Astrocyte (in vitro differentiated cells and primary cell): Measurements from ENCODE around the gene PER2. TPM values are rescaled to one million over a fixed set of nuclear protein-coding genes. Genes with fewer than 3 reads are reported as not detected.

Experiments
- DNase-seq: peaks from one replicate; pipeline ENCODE4 v3.0.0-alpha.2; 2010; ENCODE audit warnings: low read depth
- FAIRE-seq: peaks from 2 replicates; lab custom pipeline; 2011; peaks lifted over from hg19 to GRCh38; lab: Jason Lieb, UNC
- H2AFZ ChIP-seq: 2 replicates; pipeline ENCODE4 v1.6.0; 2012; ENCODE audit warnings: low read depth, low read length, inconsistent platforms
- H3K27ac ChIP-seq: 2 replicates; pipeline ENCODE4 v1.5.1; 2011; ENCODE audit warnings: low read depth, low read length, inconsistent platforms
- H3K27me3 ChIP-seq: 2 replicates; pipeline ENCODE4 v1.6.0; 2011; ENCODE audit warnings: low read length, inconsistent platforms; ENCODE audit not compliant: insufficient read depth
- H3K36me3 ChIP-seq: 2 replicates; pipeline ENCODE4 v1.5.1; 2011; ENCODE audit warnings: low read length, inconsistent platforms; ENCODE audit not compliant: insufficient read depth
- H3K4me1 ChIP-seq: 2 replicates; pipeline ENCODE4 v1.5.1; 2011; ENCODE audit warnings: low read length, inconsistent platforms; ENCODE audit not compliant: insufficient read depth
- H3K4me2 ChIP-seq: 2 replicates; pipeline ENCODE4 v1.6.0; 2012; ENCODE audit warnings: low read length, inconsistent platforms
- H3K4me3 ChIP-seq: 2 replicates; pipeline ENCODE4 v1.5.1; 2011; ENCODE audit warnings: low read depth, mild to moderate bottlenecking, low read length, inconsistent platforms; ENCODE audit not compliant: insufficient read depth
- H3K79me2 ChIP-seq: 2 replicates; pipeline ENCODE4 v1.6.0; 2012; ENCODE audit warnings: mild to moderate bottlenecking, low read length, inconsistent platforms; ENCODE audit not compliant: insufficient read depth
- H3K9ac ChIP-seq: 2 replicates; pipeline ENCODE4 v1.6.0; 2012; ENCODE audit warnings: mild to moderate bottlenecking, low read length, inconsistent platforms
- H3K9me3 ChIP-seq: 2 replicates; pipeline ENCODE4 v1.5.1; 2012; ENCODE audit warnings: low read depth, mild to moderate bottlenecking, low read length, inconsistent platforms; ENCODE audit not compliant: insufficient read depth
- H4K20me1 ChIP-seq: 2 replicates; pipeline ENCODE4 v1.6.0; 2012; ENCODE audit warnings: low read length, inconsistent platforms; ENCODE audit not compliant: insufficient read depth
- H3K27ac Mint-ChIP-seq: one replicate; pipeline ENCODE4 v1.8.0; 2021; ENCODE audit warnings: mild to moderate bottlenecking, mixed read lengths; ENCODE audit not compliant: unreplicated experiment
- H3K27me3 Mint-ChIP-seq: one replicate; pipeline ENCODE4 v1.8.0; 2021; ENCODE audit warnings: low read depth, mixed read lengths; ENCODE audit not compliant: unreplicated experiment
- H3K36me3 Mint-ChIP-seq: one replicate; pipeline ENCODE4 v1.8.0; 2021; ENCODE audit warnings: low read depth, mixed read lengths; ENCODE audit not compliant: unreplicated experiment
- H3K4me1 Mint-ChIP-seq: one replicate; pipeline ENCODE4 v1.8.0; 2021; ENCODE audit warnings: low read depth, mixed read lengths; ENCODE audit not compliant: unreplicated experiment
- H3K4me3 Mint-ChIP-seq: one replicate; pipeline ENCODE4 v1.8.0; 2021; ENCODE audit warnings: mild to moderate bottlenecking, moderate library complexity, mixed read lengths; ENCODE audit not compliant: unreplicated experiment
- H3K9me3 Mint-ChIP-seq: one replicate; pipeline ENCODE4 v1.8.0; 2021; ENCODE audit warnings: mild to moderate bottlenecking, mixed read lengths; ENCODE audit not compliant: unreplicated experiment
- CTCF ChIP-seq: IDR thresholded peaks from 2 replicates; pipeline ENCODE4 v1.5.1; 2011; ENCODE audit warnings: low read depth, mild to moderate bottlenecking, inconsistent platforms, low read length, moderate library complexity; ENCODE audit not compliant: insufficient read depth
- EZH2 ChIP-seq: IDR thresholded peaks from 2 replicates; pipeline ENCODE4 v1.6.1; 2012; ENCODE audit warnings: mild to moderate bottlenecking, low read length, inconsistent platforms; ENCODE audit not compliant: insufficient read depth
- total RNA-seq: library from RNA; stranded (reverse); gene quantifications from 2 replicates; pipeline ENCODE4 v1.2.1, GENCODE V29; 2021

The PER2 gene
- total RNA-seq, 1 donor from 2014 or later, result 2.0 TPM

- Mint-ChIP-seq H3K36me3 (no peaks in the 10 kb centered on the region), H3K4me3 (no peak overlapping the region), H3K27me3 (peaks cover 3% of the 10 kb centered on the region), H3K9me3 (no peaks in the 10 kb centered on the region), H3K27ac (no peak overlapping the region), H3K4me1 (no peaks in the 10 kb centered on the region)
- TF ChIP-seq CTCF (no peak), EZH2 (no peak)
- no peak overlapping the region for H2AFZ ChIP-seq
- no peak overlapping the region for H3K4me2 ChIP-seq
- no peak overlapping the region for H3K27ac ChIP-seq
- H3K9me3 ChIP-seq, result no peaks in the 10 kb centered on the region
- DNase-seq (no peak), FAIRE-seq (no peak)
- H3K9ac ChIP-seq, result no peak overlapping the region
- H3K27me3 ChIP-seq, result no peaks in the 10 kb centered on the region
- H3K36me3 ChIP-seq, result peaks cover 2% of the 10 kb centered on the region
- no peak overlapping the region for H3K4me3 ChIP-seq
- no peaks in the 10 kb centered on the region for H3K79me2 ChIP-seq
- no peaks in the 10 kb centered on the region for H4K20me1 ChIP-seq
- no peaks in the 10 kb centered on the region for H3K4me1 ChIP-seq
These were observed 68.0 kb downstream of the PER2 start for GRCh38 chr2:238220274-238220891.

GRCh38 chr2:238216651-238217184 lies 71.7 kb downstream of the PER2 start:
- DNase-seq (no peak), FAIRE-seq (no peak)
- no peaks in the 10 kb centered on the region for H3K4me1 Mint-ChIP-seq
- Histone ChIP-seq H3K4me1 (no peaks in the 10 kb centered on the region), H4K20me1 (no peaks in the 10 kb centered on the region), H3K9me3 (no peaks in the 10 kb centered on the region), H2AFZ (no peak overlapping the region), H3K36me3 (no peaks in the 10 kb centered on the region), H3K79me2 (no peaks in the 10 kb centered on the region), H3K4me3 (no peak overlapping the region), H3K27ac (no peak overlapping the region), H3K9ac (no peak overlapping the region), H3K4me2 (no peak overlapping the region), H3K27me3 (peaks cover 3% of the 10 kb centered on the region)
- H3K9me3 Mint-ChIP-seq, result no peaks in the 10 kb centered on the region
- TF ChIP-seq CTCF (no peak), EZH2 (no peak)
- no peak overlapping the region for H3K4me3 Mint-ChIP-seq
- H3K27me3 Mint-ChIP-seq, result peaks cover 2% of the 10 kb centered on the region
- H3K27ac Mint-ChIP-seq, result no peak overlapping the region
- H3K36me3 Mint-ChIP-seq, result no peaks in the 10 kb centered on the region

- peaks cover 7% of the 10 kb centered on the region for H3K27me3 ChIP-seq
- peaks cover 2% of the 10 kb centered on the region for H3K4me1 Mint-ChIP-seq
- H3K27ac Mint-ChIP-seq, result no peak overlapping the region
These were observed 81.4 kb downstream of the PER2 start for GRCh38 chr2:238207006-238207405.

More at GRCh38 chr2:238207006-238207405, 81.4 kb downstream of the PER2 start:
- DNase-seq (no peak), FAIRE-seq (no peak)
- Histone ChIP-seq H3K4me2 (no peak overlapping the region), H3K9me3 (no peaks in the 10 kb centered on the region), H3K27ac (no peak overlapping the region), H2AFZ (no peak overlapping the region), H3K36me3 (no peaks in the 10 kb centered on the region), H4K20me1 (peaks cover 9% of the 10 kb centered on the region), H3K9ac (no peak overlapping the region), H3K79me2 (peaks cover 14% of the 10 kb centered on the region), H3K4me3 (no peak overlapping the region), H3K4me1 (peaks cover 9% of the 10 kb centered on the region)
- Mint-ChIP-seq H3K4me3 (no peak overlapping the region), H3K27me3 (no peaks in the 10 kb centered on the region), H3K36me3 (no peaks in the 10 kb centered on the region), H3K9me3 (no peaks in the 10 kb centered on the region)
- TF ChIP-seq CTCF, result no peak
- TF ChIP-seq EZH2, result no peak
